ENCODE results near the gene IPO4. TPM values are rescaled to one million over a fixed set of nuclear protein-coding genes. Genes with fewer than 3 reads are reported as not detected.

IPO4 gene
- total and polyA plus RNA-seq, 2 of the 13 experiments (the other 11 are each of a cell fraction or from before 2014, with no cell fraction given) = 39.0 to 179 TPM

- TF ChIP-seq ZNF512B (CRISPR knock-in tag; IDR thresholded peaks at IDR 0.05; ENCODE audit: borderline replicate concordance) = no peak; the same call in 1 of the 2 replicates
- TF ChIP-seq TGIF2 (CRISPR knock-in tag; IDR thresholded peaks at IDR 0.05) = peak; percentile 99
- TF ChIP-seq ZFP62 (CRISPR knock-in tag; IDR thresholded peaks at IDR 0.05) = 0 out of 2 replicates have a peak, but pooled peaks have one; percentile 38
- TF ChIP-seq YEATS4 (CRISPR knock-in tag; IDR thresholded peaks at IDR 0.05; ENCODE audit: borderline replicate concordance) = peak; percentile 94
- TF ChIP-seq POLR2A (IDR thresholded peaks at IDR 0.05; ENCODE audit: insufficient read depth in 1 of 2, low read depth in 2 of 2, low read length in 2 of 2) = peak in 1 of 2 experiments; percentile 66; a peak in 2 of 4 replicates
- TF ChIP-seq ZNF407 (CRISPR knock-in tag; IDR thresholded peaks at IDR 0.05; ENCODE audit: not compliant biosample characterization) = peak; percentile 96
- peak; percentile 82 for TF ChIP-seq ESRRA (CRISPR knock-in tag; IDR thresholded peaks at IDR 0.05; ENCODE audit: low read depth)
- TF ChIP-seq SCMH1 (CRISPR knock-in tag; IDR thresholded peaks at IDR 0.05; ENCODE audit: borderline replicate concordance) = no peak
- peak; percentile 69 for TF ChIP-seq ZNF776 (CRISPR knock-in tag; IDR thresholded peaks at IDR 0.05)
- no peak for TF ChIP-seq HOXA7 (CRISPR knock-in tag; IDR thresholded peaks at IDR 0.05)
- peak; percentile 25 for TF ChIP-seq MED8 (CRISPR knock-in tag; IDR thresholded peaks at IDR 0.05; ENCODE audit: insufficient replicate concordance)
- TF ChIP-seq ELF3 (CRISPR knock-in tag; IDR thresholded peaks at IDR 0.05) = peak; percentile 99
- TF ChIP-seq ZUFSP (CRISPR knock-in tag; IDR thresholded peaks at IDR 0.05; ENCODE audit: borderline replicate concordance) = no peak
- peak; percentile 98 for TF ChIP-seq RXRA (CRISPR knock-in tag; IDR thresholded peaks at IDR 0.05)
- peak; percentile 96 for TF ChIP-seq ZNF326 (CRISPR knock-in tag; IDR thresholded peaks at IDR 0.05; ENCODE audit: borderline replicate concordance)
- TF ChIP-seq BHLHE40 (IDR thresholded peaks at IDR 0.05; ENCODE audit: low read length) = peak; percentile 79
These were observed 27.5 kb downstream of the IPO4 start, which contains the start of gene IRF9 (continued) for GRCh38 chr14:24160850-24161804.

Data from HepG2 (cell line).